ENCODE measurements around the gene TUBB.
"Not testable (repeated sequence)": the region's sequence is repeated elsewhere in the genome, so short reads cannot be mapped to it uniquely, and the experiment has no call there.

Gene TUBB

DNA sequence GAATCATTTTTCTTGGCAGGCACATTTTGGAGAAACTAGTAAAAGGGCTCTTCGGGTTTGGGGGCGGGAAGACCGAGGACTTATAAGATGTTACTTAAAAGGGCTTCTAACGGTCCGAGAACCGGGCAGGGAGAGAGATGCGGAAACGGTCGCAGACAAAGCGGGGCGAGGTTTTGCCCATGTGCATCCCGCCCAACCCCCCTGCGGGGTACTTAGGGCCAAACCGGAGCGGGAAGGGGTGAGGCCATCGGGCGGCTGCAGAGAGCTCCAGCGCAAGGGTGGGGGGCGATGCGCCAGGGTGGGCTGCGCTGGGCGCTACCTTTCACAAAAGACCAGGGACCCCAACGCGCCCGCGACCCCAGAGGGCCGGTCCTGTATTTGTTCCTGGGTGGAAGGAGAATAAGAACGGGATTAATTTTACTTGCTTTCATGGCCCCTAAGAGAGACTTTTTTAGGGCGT, 616 bp downstream of the TUBB start:
- no peak for TF ChIP-seq CTCF (IDR thresholded peaks at IDR 0.05; ENCODE audit: poor library complexity, severe bottlenecking)
- ATAC-seq (ENCODE audit: low read depth) (no peak), DNase-seq (ENCODE audit: low spot score) (no peak)
- peak overlapping the region; percentile 89 for H3K4me3 ChIP-seq (ENCODE audit: severe bottlenecking)
- peak overlapping the region; percentile 96 for H3K27ac ChIP-seq (ENCODE audit: poor library complexity, severe bottlenecking)
- no peaks in the 10 kb centered on the region for H3K27me3 ChIP-seq (ENCODE audit: insufficient read depth, poor library complexity, severe bottlenecking)
- H3K36me3 ChIP-seq (ENCODE audit: low read depth): peaks cover 53% of the 10 kb centered on the region
- H3K9me3 ChIP-seq (ENCODE audit: severe bottlenecking): no peaks in the 10 kb centered on the region
- peaks cover 24% of the 10 kb centered on the region for H3K4me1 ChIP-seq (ENCODE audit: insufficient read depth, poor library complexity, severe bottlenecking)

DNA sequence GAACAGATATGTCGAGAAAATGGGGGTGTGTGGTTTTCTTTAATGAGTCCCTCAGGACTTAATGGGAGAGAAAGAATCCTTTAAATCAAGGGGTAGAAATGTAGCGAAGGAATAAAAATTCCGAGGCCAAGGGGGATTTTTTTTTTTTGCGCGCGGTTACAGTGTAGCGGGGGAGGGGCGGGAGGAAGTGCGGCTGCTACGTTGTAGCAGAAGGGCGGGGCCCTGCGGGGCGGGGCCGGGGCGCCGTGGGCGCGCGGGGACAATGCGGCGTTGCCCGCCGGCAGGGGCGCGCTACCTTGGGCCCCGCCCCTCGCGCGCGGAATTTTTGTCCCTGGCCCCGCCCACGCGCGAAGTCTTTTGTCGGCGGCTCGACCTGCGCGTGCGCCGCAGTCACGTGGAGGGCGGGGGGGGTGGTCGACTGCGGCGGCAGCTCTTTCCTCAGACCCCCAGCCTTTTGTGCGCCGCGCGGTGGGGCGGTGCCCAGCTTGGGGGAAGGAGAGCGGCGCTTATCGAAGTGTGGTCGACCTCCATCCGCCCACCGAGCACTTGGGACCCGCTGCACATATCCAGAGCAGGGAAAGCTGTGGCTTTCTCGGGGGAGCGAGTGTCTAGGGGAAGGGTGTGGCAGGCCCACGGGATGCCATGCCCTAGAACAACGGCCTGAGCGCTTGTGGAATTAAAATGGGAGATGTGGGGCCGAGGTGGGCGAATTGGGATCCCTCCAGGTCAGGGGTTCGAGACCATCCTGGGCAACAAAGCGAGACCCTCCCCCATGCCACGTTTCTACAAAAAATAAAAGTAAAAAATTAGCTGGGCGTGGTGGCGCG, 1.3 kb downstream of the TUBB start:
- Histone ChIP-seq H3K36me3 (ENCODE audit: low read depth) (peaks cover 53% of the 10 kb centered on the region), H3K27me3 (ENCODE audit: insufficient read depth, poor library complexity, severe bottlenecking) (no peaks in the 10 kb centered on the region), H3K9me3 (ENCODE audit: severe bottlenecking) (no peaks in the 10 kb centered on the region), H3K4me3 (ENCODE audit: severe bottlenecking) (peak overlapping the region; percentile 89), H3K27ac (ENCODE audit: poor library complexity, severe bottlenecking) (peak overlapping the region; percentile 96), H3K4me1 (ENCODE audit: insufficient read depth, poor library complexity, severe bottlenecking) (peaks cover 21% of the 10 kb centered on the region)
- ATAC-seq (ENCODE audit: low read depth) (no peak), DNase-seq (ENCODE audit: low spot score) (peak; percentile 82)
- TF ChIP-seq CTCF (IDR thresholded peaks at IDR 0.05; ENCODE audit: poor library complexity, severe bottlenecking): peak; percentile 37

DNA sequence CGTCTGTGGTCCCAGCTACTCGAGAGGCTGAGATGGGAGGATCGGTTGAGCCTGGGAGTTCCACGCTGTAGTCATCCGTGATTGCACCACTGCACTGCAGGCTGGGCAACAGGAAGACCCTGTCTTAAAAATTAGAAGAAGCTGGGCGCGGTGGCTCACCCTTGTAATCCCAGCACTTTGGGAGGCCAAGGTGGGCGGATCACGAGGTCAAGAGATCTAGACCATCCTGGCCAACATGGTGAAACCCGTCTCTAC, 1.8 kb downstream of the TUBB start:
- H3K27me3 ChIP-seq (ENCODE audit: insufficient read depth, poor library complexity, severe bottlenecking); H3K9me3 ChIP-seq (ENCODE audit: severe bottlenecking); DNase-seq (ENCODE audit: low spot score); ATAC-seq (ENCODE audit: low read depth): not testable (repeated sequence)
- Histone ChIP-seq H3K36me3 (ENCODE audit: low read depth) (peaks cover 55% of the 10 kb centered on the region), H3K27ac (ENCODE audit: poor library complexity, severe bottlenecking) (peak overlapping the region; percentile 96), H3K4me1 (ENCODE audit: insufficient read depth, poor library complexity, severe bottlenecking) (peaks cover 19% of the 10 kb centered on the region), H3K4me3 (ENCODE audit: severe bottlenecking) (peak overlapping the region; percentile 89)

DNA sequence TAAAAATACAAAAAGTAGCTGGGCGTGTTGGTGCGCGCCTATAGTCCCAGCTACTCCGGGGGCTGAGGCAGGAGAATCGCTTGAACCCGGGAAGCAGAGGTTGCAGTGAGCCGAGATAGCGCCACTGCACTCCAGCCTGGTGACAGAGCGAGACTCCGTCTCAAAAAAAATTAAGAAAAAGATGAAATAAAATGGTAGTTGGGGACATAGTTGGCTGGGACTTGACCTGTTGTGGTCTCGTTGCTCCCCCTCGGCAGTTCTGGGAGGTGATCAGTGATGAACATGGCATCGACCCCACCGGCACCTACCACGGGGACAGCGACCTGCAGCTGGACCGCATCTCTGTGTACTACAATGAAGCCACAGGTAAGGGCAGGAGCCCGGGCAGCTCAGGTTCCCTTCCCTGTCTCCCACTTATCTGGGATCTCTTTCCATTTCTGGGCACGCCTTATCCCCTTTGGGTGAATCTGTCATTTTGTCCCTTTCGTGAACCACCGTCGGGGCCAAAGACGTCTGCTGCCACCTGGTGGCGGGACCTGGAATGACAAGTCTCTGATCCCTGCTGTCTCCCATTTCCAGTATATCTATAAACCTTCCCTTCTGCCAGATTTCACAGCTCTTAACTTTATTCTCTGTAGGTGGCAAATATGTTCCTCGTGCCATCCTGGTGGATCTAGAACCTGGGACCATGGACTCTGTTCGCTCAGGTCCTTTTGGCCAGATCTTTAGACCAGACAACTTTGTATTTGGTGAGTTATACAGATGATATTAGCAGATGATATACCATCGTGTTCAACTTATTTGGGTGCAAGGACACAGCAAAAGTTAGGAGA, 2.3 kb downstream of the TUBB start:
- Histone ChIP-seq H3K36me3 (ENCODE audit: low read depth) (peaks cover 60% of the 10 kb centered on the region), H3K4me3 (ENCODE audit: severe bottlenecking) (peak overlapping the region; percentile 89), H3K9me3 (ENCODE audit: severe bottlenecking) (no peaks in the 10 kb centered on the region), H3K27ac (ENCODE audit: poor library complexity, severe bottlenecking) (peak overlapping the region; percentile 96), H3K4me1 (ENCODE audit: insufficient read depth, poor library complexity, severe bottlenecking) (peaks cover 19% of the 10 kb centered on the region), H3K27me3 (ENCODE audit: insufficient read depth, poor library complexity, severe bottlenecking) (no peaks in the 10 kb centered on the region)
- no peak for DNase-seq (ENCODE audit: low spot score)
- peak; percentile 97 for TF ChIP-seq CTCF (IDR thresholded peaks at IDR 0.05; ENCODE audit: poor library complexity, severe bottlenecking)
- ATAC-seq (ENCODE audit: low read depth): no peak

- not testable (repeated sequence) for H3K9me3 ChIP-seq (ENCODE audit: severe bottlenecking); H3K27me3 ChIP-seq (ENCODE audit: insufficient read depth, poor library complexity, severe bottlenecking); ATAC-seq (ENCODE audit: low read depth); DNase-seq (ENCODE audit: low spot score); H3K4me3 ChIP-seq (ENCODE audit: severe bottlenecking)
- Histone ChIP-seq H3K27ac (ENCODE audit: poor library complexity, severe bottlenecking) (peak overlapping the region; percentile 96), H3K36me3 (ENCODE audit: low read depth) (peaks cover 67% of the 10 kb centered on the region), H3K4me1 (ENCODE audit: insufficient read depth, poor library complexity, severe bottlenecking) (peaks cover 14% of the 10 kb centered on the region)
These were observed 3.1 kb downstream of the TUBB start for GRCh38 chr6:30723159-30723842.

- not testable (repeated sequence) for H3K27me3 ChIP-seq (ENCODE audit: insufficient read depth, poor library complexity, severe bottlenecking); H3K4me3 ChIP-seq (ENCODE audit: severe bottlenecking)
These were observed 3.9 kb downstream of the TUBB start for GRCh38 chr6:30723843-30724741.

More at GRCh38 chr6:30723843-30724741, 3.9 kb downstream of the TUBB start:
- not testable (repeated sequence) for ATAC-seq (ENCODE audit: low read depth); DNase-seq (ENCODE audit: low spot score); H3K4me1 ChIP-seq (ENCODE audit: insufficient read depth, poor library complexity, severe bottlenecking); H3K9me3 ChIP-seq (ENCODE audit: severe bottlenecking)
- Histone ChIP-seq H3K36me3 (ENCODE audit: low read depth) (peaks cover 68% of the 10 kb centered on the region), H3K27ac (ENCODE audit: poor library complexity, severe bottlenecking) (peak overlapping the region; percentile 96)

All from RWPE2 (cell line).